ENCODE data around the gene STRN4.

DNA sequence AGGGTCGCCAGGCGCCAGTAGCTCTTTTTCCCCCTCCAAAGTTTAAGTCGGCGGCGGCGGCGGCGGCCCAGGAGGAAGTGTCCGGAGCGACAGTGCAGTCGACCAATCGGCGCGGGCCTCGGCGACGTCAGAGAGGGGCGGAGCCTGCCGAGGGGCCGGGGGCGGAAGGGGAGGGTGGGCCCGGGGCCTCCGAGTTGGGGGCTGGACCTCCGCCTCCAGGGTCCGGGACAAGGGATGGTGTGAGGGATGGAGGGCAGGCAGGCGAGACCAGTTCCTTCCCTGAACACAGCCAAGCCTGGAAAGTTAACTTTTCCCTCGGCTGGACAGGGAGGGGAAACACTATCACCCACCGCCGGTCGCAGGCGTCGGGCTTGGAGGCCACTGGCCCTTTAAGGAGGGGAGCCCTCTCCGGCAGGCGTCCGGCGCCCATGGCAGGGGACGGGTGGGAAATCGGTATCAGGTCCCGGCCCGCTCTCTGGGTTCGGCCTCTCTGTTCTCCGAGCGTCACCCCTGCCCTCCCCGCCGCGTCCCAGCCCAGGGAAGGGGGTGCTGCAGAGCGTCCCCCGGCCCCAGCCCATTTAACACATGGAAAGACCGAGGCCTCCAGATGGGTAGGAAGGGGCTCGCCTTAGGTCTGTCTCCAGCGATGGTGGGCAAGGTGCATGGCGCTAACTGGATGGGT lies 29.1 kb downstream of the STRN4 start, which contains the start of gene PRKD2:
- TF ChIP-seq ZNF274 (IDR thresholded peaks at IDR 0.05; ENCODE audit: low read depth, low read length), result no peak
- TF ChIP-seq YY1 (IDR thresholded peaks at IDR 0.05; ENCODE audit: insufficient read depth, insufficient read length), result no peak
- no peak for TF ChIP-seq SUZ12 (IDR thresholded peaks at IDR 0.05; ENCODE audit: extremely low read depth, insufficient read depth, insufficient read length)
